Panc1 (cell line): ENCODE data around the gene UNC13C.

Experiments
- CTCF ChIP-seq: fragments of 450-650 bp; IDR thresholded peaks from 2 replicates; pipeline ENCODE4 v1.5.1; 2017; ENCODE audit warnings: mild to moderate bottlenecking
- REST ChIP-seq, 2 experiments: IDR thresholded peaks; 2 replicates each; pipeline ENCODE4 v1.6.1; 2011 to 2012; ENCODE audit warnings: low read depth in 2 of 2, control low read depth in 1 of 2, low read length in 1 of 2, mild to moderate bottlenecking in 1 of 2, moderate library complexity in 1 of 2; ENCODE audit not compliant: insufficient read depth in 1 of 2
- SIN3A ChIP-seq: IDR thresholded peaks from 2 replicates; pipeline ENCODE4 v1.6.1; 2012; ENCODE audit warnings: low read depth, mild to moderate bottlenecking, low read length, moderate library complexity, borderline replicate concordance; ENCODE audit not compliant: insufficient read depth
- TCF7L2 ChIP-seq: IDR thresholded peaks from 2 replicates; pipeline ENCODE4 v1.6.1; 2011; ENCODE audit warnings: mild to moderate bottlenecking, low read depth, low read length, inconsistent platforms

GRCh38 chr15:54307252-54307902, 329.1 kb downstream of the UNC13C start:
- no peak for TF ChIP-seq CTCF
- TF ChIP-seq TCF7L2, result no peak
- TF ChIP-seq REST (IDR thresholded peaks at IDR 0.05; ENCODE audit: insufficient read depth in 1 of 2, low read depth in 2 of 2, low read length in 1 of 2), result no peak
- TF ChIP-seq SIN3A, result no peak
